ENCODE results near the gene CLMN.

- no peak for TF ChIP-seq SRSF9 (IDR thresholded peaks at IDR 0.05; ENCODE audit: borderline replicate concordance, low read depth, low read length)
- TF ChIP-seq POLR2A (conservative IDR thresholded peaks at IDR 0.05): no peak
- no peak for TF ChIP-seq ZNF717 (CRISPR knock-in tag; IDR thresholded peaks at IDR 0.05)
- TF ChIP-seq, protein P1, sequence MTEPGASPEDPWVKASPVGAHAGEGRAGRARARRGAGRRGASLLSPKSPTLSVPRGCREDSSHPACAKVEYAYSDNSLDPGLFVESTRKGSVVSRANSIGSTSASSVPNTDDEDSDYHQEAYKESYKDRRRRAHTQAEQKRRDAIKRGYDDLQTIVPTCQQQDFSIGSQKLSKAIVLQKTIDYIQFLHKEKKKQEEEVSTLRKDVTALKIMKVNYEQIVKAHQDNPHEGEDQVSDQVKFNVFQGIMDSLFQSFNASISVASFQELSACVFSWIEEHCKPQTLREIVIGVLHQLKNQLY (CRISPR knock-in tag; conservative IDR thresholded peaks at IDR 0.05): no peak
- no peak for TF ChIP-seq JUND (IDR thresholded peaks at IDR 0.05; ENCODE audit: borderline replicate concordance, low read depth, low read length)
- no peak for TF ChIP-seq JUND (tag; IDR thresholded peaks at IDR 0.05; ENCODE audit: borderline replicate concordance, low read depth, low read length)
- TF ChIP-seq, protein P2, sequence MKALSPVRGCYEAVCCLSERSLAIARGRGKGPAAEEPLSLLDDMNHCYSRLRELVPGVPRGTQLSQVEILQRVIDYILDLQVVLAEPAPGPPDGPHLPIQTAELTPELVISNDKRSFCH (CRISPR knock-in tag; IDR thresholded peaks at IDR 0.05): no peak
- TF ChIP-seq, protein P2 (tag; IDR thresholded peaks at IDR 0.05): no peak
- TF ChIP-seq, protein P3, sequence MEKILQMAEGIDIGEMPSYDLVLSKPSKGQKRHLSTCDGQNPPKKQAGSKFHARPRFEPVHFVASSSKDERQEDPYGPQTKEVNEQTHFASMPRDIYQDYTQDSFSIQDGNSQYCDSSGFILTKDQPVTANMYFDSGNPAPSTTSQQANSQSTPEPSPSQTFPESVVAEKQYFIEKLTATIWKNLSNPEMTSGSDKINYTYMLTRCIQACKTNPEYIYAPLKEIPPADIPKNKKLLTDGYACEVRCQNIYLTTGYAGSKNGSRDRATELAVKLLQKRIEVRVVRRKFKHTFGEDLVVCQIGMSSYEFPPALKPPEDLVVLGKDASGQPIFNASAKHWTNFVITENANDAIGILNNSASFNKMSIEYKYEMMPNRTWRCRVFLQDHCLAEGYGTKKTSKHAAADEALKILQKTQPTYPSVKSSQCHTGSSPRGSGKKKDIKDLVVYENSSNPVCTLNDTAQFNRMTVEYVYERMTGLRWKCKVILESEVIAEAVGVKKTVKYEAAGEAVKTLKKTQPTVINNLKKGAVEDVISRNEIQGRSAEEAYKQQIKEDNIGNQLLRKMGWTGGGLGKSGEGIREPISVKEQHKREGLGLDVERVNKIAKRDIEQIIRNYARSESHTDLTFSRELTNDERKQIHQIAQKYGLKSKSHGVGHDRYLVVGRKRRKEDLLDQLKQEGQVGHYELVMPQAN (IDR thresholded peaks at IDR 0.05; ENCODE audit: borderline replicate concordance): no peak
- TF ChIP-seq, protein P4, sequence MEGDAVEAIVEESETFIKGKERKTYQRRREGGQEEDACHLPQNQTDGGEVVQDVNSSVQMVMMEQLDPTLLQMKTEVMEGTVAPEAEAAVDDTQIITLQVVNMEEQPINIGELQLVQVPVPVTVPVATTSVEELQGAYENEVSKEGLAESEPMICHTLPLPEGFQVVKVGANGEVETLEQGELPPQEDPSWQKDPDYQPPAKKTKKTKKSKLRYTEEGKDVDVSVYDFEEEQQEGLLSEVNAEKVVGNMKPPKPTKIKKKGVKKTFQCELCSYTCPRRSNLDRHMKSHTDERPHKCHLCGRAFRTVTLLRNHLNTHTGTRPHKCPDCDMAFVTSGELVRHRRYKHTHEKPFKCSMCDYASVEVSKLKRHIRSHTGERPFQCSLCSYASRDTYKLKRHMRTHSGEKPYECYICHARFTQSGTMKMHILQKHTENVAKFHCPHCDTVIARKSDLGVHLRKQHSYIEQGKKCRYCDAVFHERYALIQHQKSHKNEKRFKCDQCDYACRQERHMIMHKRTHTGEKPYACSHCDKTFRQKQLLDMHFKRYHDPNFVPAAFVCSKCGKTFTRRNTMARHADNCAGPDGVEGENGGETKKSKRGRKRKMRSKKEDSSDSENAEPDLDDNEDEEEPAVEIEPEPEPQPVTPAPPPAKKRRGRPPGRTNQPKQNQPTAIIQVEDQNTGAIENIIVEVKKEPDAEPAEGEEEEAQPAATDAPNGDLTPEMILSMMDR (IDR thresholded peaks at IDR 0.05 in 2 of 3, conservative IDR thresholded peaks at IDR 0.05 in 1 of 3; ENCODE audit: insufficient read depth in 2 of 3, low read depth in 1 of 3, low read length in 3 of 3): no peak
- no peak for TF ChIP-seq MXI1 (IDR thresholded peaks at IDR 0.05; ENCODE audit: low read depth, low read length)
- no peak for TF ChIP-seq KHSRP (IDR thresholded peaks at IDR 0.05)
- TF ChIP-seq ZBTB17 (CRISPR knock-in tag; IDR thresholded peaks at IDR 0.05): no peak
- TF ChIP-seq POLR2H (tag; IDR thresholded peaks at IDR 0.05; ENCODE audit: low read depth): no peak
Observed at GRCh38 chr14:95316821-95317220, 2.9 kb downstream of the CLMN start.

Measured in K562 (cell line).